Stimulated activated CD4-positive, alpha-beta T cell treated with anti-CD3 and anti-CD28 coated beads, TNF-alpha, amount 100 ng/mL, for 1 hour (primary cell): Measurements from ENCODE around the gene ANKIB1.
"Not testable (repeated sequence)": the region's sequence is repeated elsewhere in the genome, so short reads cannot be mapped to it uniquely, and the experiment has no call there.

Source experiments
- DNase-seq, 3 donors: peaks; one replicate each; pipeline ENCODE4 v3.0.0-alpha.2; 2020; ENCODE audit warnings: low read depth in 3 of 3, low spot score in 1 of 3

ANKIB1 gene

GRCh38 chr7:92402920-92403759, 157.4 kb downstream of the ANKIB1 start:
- no peak for DNase-seq

GRCh38 chr7:92403760-92404074, 157.9 kb downstream of the ANKIB1 start:
- DNase-seq: no peak

GRCh38 chr7:92404170-92404614, 158.4 kb downstream of the ANKIB1 start:
- DNase-seq: no peak

GRCh38 chr7:92409357-92409756, 163.6 kb downstream of the ANKIB1 start:
- DNase-seq: no peak

GRCh38 chr7:92410162-92410561, 164.4 kb downstream of the ANKIB1 start:
- DNase-seq: not testable (repeated sequence)

GRCh38 chr7:92412745-92413144, 167.0 kb downstream of the ANKIB1 start:
- DNase-seq: no peak

GRCh38 chr7:92413550-92413949, 167.8 kb downstream of the ANKIB1 start:
- no peak for DNase-seq

GRCh38 chr7:92415225-92415624, 169.5 kb downstream of the ANKIB1 start:
- no peak for DNase-seq

- DNase-seq: no peak
Measured at GRCh38 chr7:92417913-92418312, 172.1 kb downstream of the ANKIB1 start.

GRCh38 chr7:92421676-92422435, 176.1 kb downstream of the ANKIB1 start:
- no peak for DNase-seq

- no peak for DNase-seq
Measured at GRCh38 chr7:92422926-92423325, 177.2 kb downstream of the ANKIB1 start.

- DNase-seq: no peak
Measured at GRCh38 chr7:92423710-92424131, 177.9 kb downstream of the ANKIB1 start.

GRCh38 chr7:92425311-92425947, 179.7 kb downstream of the ANKIB1 start:
- no peak for DNase-seq

- DNase-seq: no peak
Measured at GRCh38 chr7:92427193-92427592, 181.4 kb downstream of the ANKIB1 start.

GRCh38 chr7:92432299-92432946, 186.6 kb downstream of the ANKIB1 start:
- no peak for DNase-seq

GRCh38 chr7:92433019-92433418, 187.2 kb downstream of the ANKIB1 start:
- DNase-seq: no peak

GRCh38 chr7:92435542-92435941, 189.8 kb downstream of the ANKIB1 start:
- DNase-seq: no peak

- DNase-seq: no peak
Measured at GRCh38 chr7:92436612-92437445, 191.1 kb downstream of the ANKIB1 start.

- no peak for DNase-seq
Measured at GRCh38 chr7:92437956-92438491, 192.2 kb downstream of the ANKIB1 start.

- DNase-seq: not testable (repeated sequence)
Measured at GRCh38 chr7:92442720-92443119, 196.9 kb downstream of the ANKIB1 start.
